Stimulated activated naive CD8-positive, alpha-beta T cell treated with anti-CD3 and anti-CD28 coated beads, Interleukin-15, amount 100 ng/mL, for 72 hours (primary cell): ENCODE results near the gene RANBP17.

Experiments used
- ATAC-seq: fragments of 150-1000 bp; cut with Tn5 transposase; 2 replicates; pipeline ENCODE4 v1.10.0; 2021; ENCODE audit warnings: mild to moderate bottlenecking, moderate library complexity
- DNase-seq, 2 donors: peaks; one replicate each; pipeline ENCODE4 v3.0.0; 2021 to 2022
- H3K27ac Mint-ChIP-seq, 2 donors: one replicate each; pipeline ENCODE4 v1.8.0; 2022; ENCODE audit warnings: mild to moderate bottlenecking in 2 of 2, mixed read lengths in 2 of 2, moderate library complexity in 2 of 2
- H3K27me3 Mint-ChIP-seq: one replicate; pipeline ENCODE4 v1.8.0; 2022; ENCODE audit warnings: mixed read lengths
- H3K4me1 Mint-ChIP-seq: one replicate; pipeline ENCODE4 v1.8.0; 2022; ENCODE audit warnings: mild to moderate bottlenecking, mixed read lengths
- H3K4me3 Mint-ChIP-seq, 2 donors: one replicate each; pipeline ENCODE4 v1.8.0; 2022; ENCODE audit warnings: mild to moderate bottlenecking in 2 of 2, mixed read lengths in 2 of 2, moderate library complexity in 1 of 2
- H3K9me3 Mint-ChIP-seq, 2 donors: one replicate each; pipeline ENCODE4 v1.8.0; 2022; ENCODE audit warnings: mixed read lengths in 2 of 2

RANBP17 gene

GRCh38 chr5:171323806-171324632 is 462.2 kb downstream of the RANBP17 start:
- H3K27me3 Mint-ChIP-seq = peaks cover 73% of the 10 kb centered on the region
- ATAC-seq (no peak), DNase-seq (no peak)
- H3K9me3 Mint-ChIP-seq = no peaks in the 10 kb centered on the region
- no peak overlapping the region for H3K27ac Mint-ChIP-seq
- no peaks in the 10 kb centered on the region for H3K4me1 Mint-ChIP-seq
- no peak overlapping the region for H3K4me3 Mint-ChIP-seq

GRCh38 chr5:171330021-171330420 is 468.2 kb downstream of the RANBP17 start:
- ATAC-seq = no peak
- peaks cover 47% of the 10 kb centered on the region for H3K27me3 Mint-ChIP-seq
- no peaks in the 10 kb centered on the region for H3K9me3 Mint-ChIP-seq
- H3K4me1 Mint-ChIP-seq = no peaks in the 10 kb centered on the region
- no peak overlapping the region for H3K27ac Mint-ChIP-seq
- H3K4me3 Mint-ChIP-seq = no peak overlapping the region
- DNase-seq = no peak

- Mint-ChIP-seq H3K9me3 (no peaks in the 10 kb centered on the region), H3K27me3 (peaks cover 57% of the 10 kb centered on the region), H3K4me3 (no peak overlapping the region), H3K4me1 (peaks cover 9% of the 10 kb centered on the region), H3K27ac (no peak overlapping the region)
- ATAC-seq (no peak), DNase-seq (no peak)
Measured at GRCh38 chr5:171335616-171336015, 473.8 kb downstream of the RANBP17 start.

GRCh38 chr5:171336521-171337209 is 474.8 kb downstream of the RANBP17 start:
- H3K4me1 Mint-ChIP-seq = peaks cover 9% of the 10 kb centered on the region
- peaks cover 54% of the 10 kb centered on the region for H3K27me3 Mint-ChIP-seq
- H3K27ac Mint-ChIP-seq = no peak overlapping the region
- DNase-seq = peak; percentile 26 to 37
- ATAC-seq = peak; percentile 82
- H3K4me3 Mint-ChIP-seq = peak overlapping the region; percentile 65 to 66
- no peaks in the 10 kb centered on the region for H3K9me3 Mint-ChIP-seq

- Mint-ChIP-seq H3K4me1 (peaks cover 9% of the 10 kb centered on the region), H3K27ac (no peak overlapping the region), H3K27me3 (peaks cover 48% of the 10 kb centered on the region), H3K9me3 (no peaks in the 10 kb centered on the region), H3K4me3 (peak overlapping the region; percentile 65 to 66)
- DNase-seq = no peak
- ATAC-seq = no peak
Measured at GRCh38 chr5:171337210-171337569, 475.4 kb downstream of the RANBP17 start.

GRCh38 chr5:171340042-171340441 is 478.2 kb downstream of the RANBP17 start:
- Mint-ChIP-seq H3K27me3 (peaks cover 41% of the 10 kb centered on the region), H3K27ac (no peak overlapping the region), H3K4me3 (no peak overlapping the region), H3K9me3 (no peaks in the 10 kb centered on the region), H3K4me1 (peaks cover 9% of the 10 kb centered on the region)
- ATAC-seq = no peak
- no peak for DNase-seq

- no peak overlapping the region for H3K4me3 Mint-ChIP-seq
- H3K27ac Mint-ChIP-seq = no peak overlapping the region
- peaks cover 37% of the 10 kb centered on the region for H3K27me3 Mint-ChIP-seq
- H3K9me3 Mint-ChIP-seq = no peaks in the 10 kb centered on the region
- DNase-seq (no peak), ATAC-seq (no peak)
- peaks cover 9% of the 10 kb centered on the region for H3K4me1 Mint-ChIP-seq
Measured at GRCh38 chr5:171340491-171340890, 478.7 kb downstream of the RANBP17 start.

- peaks cover 16% of the 10 kb centered on the region for H3K27me3 Mint-ChIP-seq
- no peaks in the 10 kb centered on the region for H3K9me3 Mint-ChIP-seq
- H3K27ac Mint-ChIP-seq = peak overlapping the region in 1 of 2 donors; percentile 35
- DNase-seq (peak; percentile 23 to 24), ATAC-seq (peak; percentile 80)
- no peaks in the 10 kb centered on the region for H3K4me1 Mint-ChIP-seq
- H3K4me3 Mint-ChIP-seq = no peak overlapping the region
Measured at GRCh38 chr5:171342362-171343111, 480.7 kb downstream of the RANBP17 start.

- H3K4me1 Mint-ChIP-seq = no peaks in the 10 kb centered on the region
Measured at GRCh38 chr5:171344936-171345608, 483.3 kb downstream of the RANBP17 start.

More at GRCh38 chr5:171344936-171345608, 483.3 kb downstream of the RANBP17 start:
- no peaks in the 10 kb centered on the region for H3K9me3 Mint-ChIP-seq
- DNase-seq = no peak
- H3K27me3 Mint-ChIP-seq = peaks cover 6% of the 10 kb centered on the region
- no peak overlapping the region for H3K27ac Mint-ChIP-seq
- no peak overlapping the region for H3K4me3 Mint-ChIP-seq
- ATAC-seq = no peak
